NCI-H2196 (cell line): Measurements from ENCODE around the gene SERF2.
A peak's percentile ranks its signal among the peaks of the same experiment; 100 is the strongest.
"Not testable (repeated sequence)": the region's sequence is repeated elsewhere in the genome, so short reads cannot be mapped to it uniquely, and the experiment has no call there.

ENCODE experiments used
- DNase-seq: peaks from one replicate; lab custom pipeline; 2025; ENCODE audit not compliant: unreplicated experiment; lab: John Stamatoyannopoulos, UW

Gene SERF2

GRCh38 chr15:43792761-43793476 lies 799 bp downstream of the SERF2 start:
- no peak for DNase-seq

DNA sequence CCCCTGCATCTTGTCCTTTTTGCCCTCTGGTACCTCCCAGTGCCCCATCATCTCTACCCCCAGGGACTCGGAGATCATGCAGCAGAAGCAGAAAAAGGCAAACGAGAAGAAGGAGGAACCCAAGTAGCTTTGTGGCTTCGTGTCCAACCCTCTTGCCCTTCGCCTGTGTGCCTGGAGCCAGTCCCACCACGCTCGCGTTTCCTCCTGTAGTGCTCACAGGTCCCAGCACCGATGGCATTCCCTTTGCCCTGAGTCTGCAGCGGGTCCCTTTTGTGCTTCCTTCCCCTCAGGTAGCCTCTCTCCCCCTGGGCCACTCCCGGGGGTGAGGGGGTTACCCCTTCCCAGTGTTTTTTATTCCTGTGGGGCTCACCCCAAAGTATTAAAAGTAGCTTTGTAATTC lies 1.5 kb downstream of the SERF2 start:
- DNase-seq, result no peak

GRCh38 chr15:43794269-43795037 lies 2.3 kb downstream of the SERF2 start:
- DNase-seq, result peak; percentile 34

GRCh38 chr15:43795197-43795596 lies 3.1 kb downstream of the SERF2 start:
- DNase-seq, result no peak

GRCh38 chr15:43795997-43796396 lies 3.9 kb downstream of the SERF2 start:
- no peak for DNase-seq

GRCh38 chr15:43796566-43796965 lies 4.4 kb downstream of the SERF2 start:
- no peak for DNase-seq

DNA sequence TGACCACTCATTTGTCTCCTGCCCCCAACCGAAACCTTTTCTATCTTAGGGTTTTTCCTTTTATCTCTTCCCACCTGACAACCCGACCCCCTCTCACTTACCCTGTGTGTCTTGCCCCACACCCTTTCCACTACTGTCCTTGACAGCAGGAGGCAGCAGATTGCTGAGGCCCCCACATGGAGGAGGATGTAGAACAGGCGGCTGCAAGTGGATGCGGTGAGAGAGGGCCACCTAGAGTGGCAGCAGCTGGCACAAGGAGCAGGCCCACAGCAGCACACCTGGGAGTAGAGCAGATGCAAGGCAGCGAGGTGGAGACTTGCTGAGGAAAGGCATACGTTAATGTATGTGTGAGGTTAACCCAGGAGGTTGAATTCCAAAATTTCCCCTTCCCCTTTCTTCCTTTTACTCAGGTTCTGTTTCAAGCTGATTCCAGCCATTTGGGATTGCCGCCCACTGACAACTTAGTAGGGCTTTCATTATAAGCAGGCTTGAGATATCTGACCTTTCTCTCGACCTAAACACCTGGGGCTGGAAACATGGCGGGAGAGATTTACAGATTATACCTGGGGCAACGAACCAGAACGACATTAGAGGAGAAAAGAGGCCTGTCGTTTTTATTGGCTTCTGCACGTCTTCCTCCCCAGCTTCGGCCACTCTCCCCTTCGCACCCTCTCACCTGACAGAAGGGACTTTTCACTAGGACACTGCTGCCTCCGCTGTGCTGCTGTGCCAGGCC lies 7.3 kb downstream of the SERF2 start:
- peak; percentile 25 for DNase-seq

- DNase-seq, result no peak
Measured at GRCh38 chr15:43799945-43800285, 7.8 kb downstream of the SERF2 start, which contains the start of gene SERINC4. Gene SERINC4 (minus strand): TSS chr15:43800220. CDS start chr15:43799986, 234 bp downstream.

- DNase-seq, result peak; percentile 73
Measured at GRCh38 chr15:43800286-43801141, 8.4 kb downstream of the SERF2 start, which contains the start of gene HYPK. Gene HYPK (plus strand): TSS chr15:43800599. CDS start chr15:43800623, 24 bp downstream.

DNA sequence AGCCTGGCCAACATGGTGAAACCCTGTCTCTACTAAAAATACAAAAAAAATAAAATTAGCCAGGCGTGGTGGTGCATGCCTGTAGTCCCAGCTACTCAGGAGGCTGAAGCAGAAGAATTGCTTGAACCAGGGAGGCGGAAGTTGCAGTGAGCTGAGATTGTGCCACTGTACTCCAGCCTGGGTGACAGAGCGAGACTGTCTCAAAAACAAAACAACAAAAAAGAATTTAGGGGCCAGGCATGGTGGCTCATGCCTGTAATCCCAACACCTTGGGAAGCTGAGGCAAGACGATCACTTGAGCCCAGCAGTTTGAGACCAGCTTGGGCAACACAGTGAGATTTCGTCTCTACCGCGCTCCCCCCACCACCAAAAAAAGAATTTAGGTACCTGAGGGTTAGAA lies 10.6 kb downstream of the SERF2 start:
- not testable (repeated sequence) for DNase-seq

- DNase-seq, result no peak
Measured at GRCh38 chr15:43808435-43808950, 16.4 kb downstream of the SERF2 start.

GRCh38 chr15:43808960-43809678 lies 17.0 kb downstream of the SERF2 start:
- no peak for DNase-seq

DNA sequence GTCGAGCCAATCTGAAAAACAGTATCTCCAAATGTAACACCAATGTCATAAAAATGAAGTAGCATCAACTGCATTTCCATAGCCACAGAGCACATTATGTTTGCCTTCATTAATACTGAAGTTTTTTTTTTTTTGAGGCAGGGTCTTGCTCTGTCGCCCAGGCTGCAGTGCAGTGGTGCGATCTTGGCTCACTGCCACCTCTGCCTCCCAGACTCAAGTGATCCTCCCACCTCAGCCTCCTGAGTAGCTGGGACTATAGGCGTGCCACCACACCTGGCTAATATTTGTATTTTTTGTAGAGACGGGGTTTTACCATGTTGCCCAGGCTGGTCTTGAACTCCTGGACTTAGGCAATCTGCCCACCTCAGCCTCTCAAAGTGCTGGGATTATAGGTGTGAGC lies 22.9 kb downstream of the SERF2 start:
- DNase-seq, result not testable (repeated sequence)

DNA sequence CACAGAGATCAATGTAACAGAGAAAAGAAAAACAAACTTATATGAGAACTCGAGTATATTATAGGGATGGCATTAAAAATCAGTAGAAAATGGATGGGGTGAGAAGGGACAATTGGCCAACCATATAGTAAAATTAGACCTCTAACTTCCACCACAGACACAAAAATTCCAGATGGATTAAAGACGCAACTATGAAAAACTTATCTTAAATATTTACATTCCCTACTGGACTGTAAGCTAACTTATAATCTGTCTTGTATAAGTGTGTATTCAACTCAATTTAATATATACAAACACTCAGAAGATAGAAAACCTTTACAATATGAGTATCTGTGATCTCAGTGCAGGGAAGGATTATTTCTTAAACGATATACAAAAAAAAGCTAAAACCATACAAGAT lies 29.4 kb downstream of the SERF2 start:
- no peak for DNase-seq

DNA sequence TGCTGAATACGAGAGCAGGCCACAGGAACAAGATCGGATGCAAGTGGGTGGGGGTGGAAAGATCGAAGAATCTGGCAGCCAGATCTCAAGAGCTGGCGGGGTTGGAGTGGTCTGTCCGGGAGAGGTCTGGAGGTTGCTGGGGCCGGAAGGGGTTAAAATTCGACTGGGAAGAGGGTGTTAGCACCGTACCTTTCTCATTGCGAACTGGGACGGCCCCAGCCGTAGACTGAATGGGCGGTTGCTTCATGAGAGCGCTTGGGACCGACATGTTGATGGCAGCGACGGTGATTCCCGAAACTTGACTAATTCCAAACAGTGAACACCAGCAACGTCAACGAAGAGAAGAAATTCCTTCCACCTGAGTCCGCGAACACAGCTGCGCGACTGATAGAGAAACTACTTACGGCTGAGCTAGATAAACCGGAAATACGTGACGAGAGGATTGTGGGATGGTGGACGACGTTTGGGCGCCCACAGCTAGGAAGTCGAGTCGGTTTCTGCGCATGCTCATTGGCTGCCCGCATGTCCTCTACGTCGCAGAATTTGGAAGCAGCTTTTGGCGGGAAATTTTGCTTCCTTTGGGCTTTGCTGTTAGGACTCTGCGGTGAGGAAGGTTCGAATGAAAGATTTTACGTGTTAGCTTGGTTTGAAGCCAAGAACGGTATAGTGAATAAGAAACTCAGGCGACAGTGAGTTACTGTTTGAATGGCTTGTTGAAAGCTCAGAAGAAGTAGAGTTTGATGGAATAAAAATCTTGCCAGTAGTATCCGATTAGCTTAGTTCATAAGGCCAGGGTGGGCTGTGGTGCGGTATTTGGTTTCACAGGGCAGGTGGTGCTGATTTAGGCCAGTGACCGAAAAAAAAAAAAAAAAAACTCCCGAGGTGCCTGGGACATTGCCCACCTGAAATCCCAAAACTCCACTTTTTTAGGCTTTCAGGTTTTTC lies 32.5 kb downstream of the SERF2 start, which contains the start of gene MFAP1:
MFAP1 (minus strand) TSS at position 389 of the 945 bp plus-strand sequence; CDS start at position 268, 121 bp downstream.
- peak; percentile 87 for DNase-seq

GRCh38 chr15:43825305-43825704 lies 33.2 kb downstream of the SERF2 start:
- not testable (repeated sequence) for DNase-seq

DNA sequence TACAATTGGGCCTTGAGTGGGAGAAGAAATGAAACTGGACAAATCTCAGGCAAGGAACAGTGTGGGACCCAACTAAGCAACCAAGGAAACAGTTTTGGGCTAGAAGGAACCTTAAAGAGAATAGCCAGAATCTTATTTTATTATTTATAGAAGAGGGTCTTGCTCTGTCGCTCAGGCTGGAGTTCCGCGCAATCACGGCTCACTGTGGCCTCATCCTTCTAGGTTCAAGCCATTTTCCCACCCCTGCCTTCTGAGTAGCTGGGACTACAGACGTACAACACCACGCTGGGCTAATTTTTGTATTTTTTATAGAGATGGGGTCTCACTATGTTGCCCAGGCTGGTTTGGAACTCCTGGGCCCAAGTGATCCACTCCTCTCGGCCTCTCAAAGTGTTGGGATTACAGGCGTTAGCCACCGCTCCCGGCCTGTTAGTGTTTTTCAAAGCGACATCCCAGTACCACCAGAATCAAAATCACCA lies 33.9 kb downstream of the SERF2 start:
- no peak for DNase-seq
